CD4-positive, CD25-positive, alpha-beta regulatory T cell (primary cell): ENCODE results near the gene SMCP. TPM values are rescaled to one million over a fixed set of nuclear protein-coding genes. Genes with fewer than 3 reads are reported as not detected.

Experiments
- ATAC-seq, 2 donors: fragments of 150-1000 bp; cut with Tn5 transposase; one replicate each; pipeline ENCODE4 v1.10.0; 2021; ENCODE audit warnings: low read depth in 2 of 2, moderate number of reproducible peaks in 2 of 2, moderate library complexity in 1 of 2
- DNase-seq, 3 donors: peaks; one replicate each; pipeline versions ENCODE4 v3.0.0 to v3.0.0-alpha.2; 2012 to 2022; ENCODE audit warnings: mixed read lengths in 1 of 3
- H3K27ac ChIP-seq: one replicate; pipeline ENCODE4 v1.7.0; 2013; ENCODE audit warnings: mild to moderate bottlenecking, low read length; ENCODE audit not compliant: insufficient read depth, poor library complexity, severe bottlenecking
- H3K27me3 ChIP-seq: one replicate; pipeline ENCODE4 v1.7.0; 2013; ENCODE audit warnings: low read length; ENCODE audit not compliant: control insufficient read depth, insufficient read depth
- H3K36me3 ChIP-seq: one replicate; pipeline ENCODE4 v1.7.0; 2013; ENCODE audit warnings: mild to moderate bottlenecking, low read length, moderate library complexity; ENCODE audit not compliant: control insufficient read depth, insufficient read depth
- H3K4me1 ChIP-seq: 2 replicates; pipeline ENCODE4 v1.7.0; 2013; ENCODE audit warnings: mild to moderate bottlenecking, low read length; ENCODE audit not compliant: insufficient read depth, control insufficient read depth, poor library complexity, severe bottlenecking
- H3K4me3 ChIP-seq: one replicate; pipeline ENCODE4 v1.7.0; 2013; ENCODE audit warnings: low read depth, mild to moderate bottlenecking, low read length, moderate library complexity
- H3K9me3 ChIP-seq, 2 experiments: 1 replicate in 1 of 2; 2 replicates in 1 of 2; pipeline ENCODE4 v1.7.0; 2013; ENCODE audit warnings: low read length in 2 of 2, mild to moderate bottlenecking in 1 of 2, moderate library complexity in 1 of 2; ENCODE audit not compliant: control insufficient read depth in 2 of 2
- H3K27ac Mint-ChIP-seq, 3 donors: one replicate each; pipeline ENCODE4 v1.8.0; 2020 to 2022; ENCODE audit warnings: mild to moderate bottlenecking in 3 of 3, mixed read lengths in 3 of 3, moderate library complexity in 2 of 3
- H3K27me3 Mint-ChIP-seq: one replicate; pipeline ENCODE4 v1.8.0; 2022; ENCODE audit warnings: mild to moderate bottlenecking, mixed read lengths
- H3K36me3 Mint-ChIP-seq: one replicate; pipeline ENCODE4 v1.8.0; 2020; ENCODE audit warnings: mixed read lengths
- H3K4me1 Mint-ChIP-seq, 4 donors: one replicate each; pipeline ENCODE4 v1.8.0; 2020 to 2022; ENCODE audit warnings: mixed read lengths in 4 of 4, mild to moderate bottlenecking in 1 of 4
- H3K4me3 Mint-ChIP-seq, 4 donors: one replicate each; pipeline ENCODE4 v1.8.0; 2020 to 2022; ENCODE audit warnings: mild to moderate bottlenecking in 4 of 4, mixed read lengths in 4 of 4, moderate library complexity in 3 of 4
- H3K9me3 Mint-ChIP-seq, 7 donors: one replicate each; pipeline ENCODE4 v1.8.0; 2020 to 2022; ENCODE audit warnings: mixed read lengths in 7 of 7, mild to moderate bottlenecking in 3 of 7, moderate library complexity in 2 of 7
- polyA plus RNA-seq, 4 donors: library from polyadenylated mRNA; unstranded; fragments of 300-500 nt; fragmentation: Illumina TruSeq; gene quantifications; one replicate each; pipeline ENCODE4 v1.2.3, GENCODE V29; 2021
- total RNA-seq: library from RNA; stranded (reverse); gene quantifications from one replicate; pipeline ENCODE4 v1.2.3, GENCODE V29; 2022

The SMCP gene
- not detected for total RNA-seq
- polyA plus RNA-seq = not detected

GRCh38 chr1:152878042-152878441, at the start of gene SMCP:
Gene SMCP (plus strand): TSS chr1:152878322. CDS start chr1:152884423, 6,101 bp downstream.
- H3K4me1 Mint-ChIP-seq = peaks cover 0 to 2% (median 0%) of the 10 kb centered on the region in 4 donors
- H3K36me3 Mint-ChIP-seq = no peaks in the 10 kb centered on the region
- Histone ChIP-seq H3K27me3 (no peaks in the 10 kb centered on the region), H3K4me3 (no peak within 1 kb of the TSS), H3K36me3 (no peaks in the 10 kb centered on the region), H3K9me3 (no peaks in the 10 kb centered on the region), H3K27ac (no peak within 1 kb of the TSS), H3K4me1 (no peaks in the 10 kb centered on the region)
- DNase-seq (peak in 1 of 3 donors; percentile 11), ATAC-seq (no peak)
- H3K9me3 Mint-ChIP-seq = peaks cover 0 to 4% (median 1%) of the 10 kb centered on the region in 7 donors
- H3K4me3 Mint-ChIP-seq = no peak within 1 kb of the TSS
- H3K27me3 Mint-ChIP-seq = no peaks in the 10 kb centered on the region
- H3K27ac Mint-ChIP-seq = peak within 1 kb of the TSS in 1 of 3 donors; percentile 82

DNA sequence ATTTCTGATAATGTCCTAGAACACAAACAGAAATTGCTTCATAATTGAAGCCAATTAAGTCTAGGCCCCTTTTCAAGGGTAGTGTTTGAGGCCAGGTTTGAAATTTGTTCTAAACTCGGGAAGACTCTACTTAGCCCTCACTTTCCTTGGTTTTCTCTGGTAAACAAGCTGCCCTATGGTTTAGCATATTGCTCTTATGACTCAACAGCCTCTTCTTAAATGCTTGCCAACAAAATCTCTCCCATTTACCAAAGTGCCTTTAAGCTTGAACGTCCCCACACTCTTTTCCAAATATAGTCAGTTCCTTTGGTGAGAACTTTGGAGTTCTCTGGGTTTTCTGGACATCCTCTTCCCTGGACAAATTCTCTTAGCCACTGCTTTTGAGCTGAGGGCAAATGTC, 41.3 kb upstream of the SMCP start:
- H3K9me3 Mint-ChIP-seq = peaks cover 0 to 3% (median 0%) of the 10 kb centered on the region in 7 donors

GRCh38 chr1:152842556-152842955, 35.6 kb upstream of the SMCP start, which contains the start of gene LCE6A:
Gene LCE6A (plus strand): TSS chr1:152842856. CDS start chr1:152843521, 665 bp downstream.
- H3K27me3 ChIP-seq = peaks cover 10% of the 10 kb centered on the region
- H3K36me3 ChIP-seq = no peaks in the 10 kb centered on the region
- H3K4me1 ChIP-seq = no peaks in the 10 kb centered on the region
- H3K27ac ChIP-seq = no peak within 1 kb of the TSS
- no peak within 1 kb of the TSS for H3K27ac Mint-ChIP-seq
- no peaks in the 10 kb centered on the region for H3K36me3 Mint-ChIP-seq
- peaks cover 0 to 3% (median 0%) of the 10 kb centered on the region in 7 donors for H3K9me3 Mint-ChIP-seq
- no peaks in the 10 kb centered on the region for H3K4me1 Mint-ChIP-seq
- H3K9me3 ChIP-seq = no peaks in the 10 kb centered on the region
- no peak within 1 kb of the TSS for H3K4me3 ChIP-seq
- DNase-seq (no peak), ATAC-seq (no peak)
- H3K27me3 Mint-ChIP-seq = peaks cover 27% of the 10 kb centered on the region
- H3K4me3 Mint-ChIP-seq = no peak within 1 kb of the TSS

More for the DNA sequence above, 41.3 kb upstream of the SMCP start:
- Histone ChIP-seq H3K27ac (no peak overlapping the region), H3K9me3 (no peaks in the 10 kb centered on the region), H3K4me3 (no peak overlapping the region), H3K36me3 (no peaks in the 10 kb centered on the region), H3K4me1 (no peaks in the 10 kb centered on the region), H3K27me3 (peaks cover 7% of the 10 kb centered on the region)
- no peaks in the 10 kb centered on the region for H3K4me1 Mint-ChIP-seq
- H3K27ac Mint-ChIP-seq = no peak overlapping the region
- H3K4me3 Mint-ChIP-seq = no peak overlapping the region
- H3K36me3 Mint-ChIP-seq = no peaks in the 10 kb centered on the region
- H3K27me3 Mint-ChIP-seq = peaks cover 27% of the 10 kb centered on the region
- DNase-seq (no peak), ATAC-seq (no peak)

DNA sequence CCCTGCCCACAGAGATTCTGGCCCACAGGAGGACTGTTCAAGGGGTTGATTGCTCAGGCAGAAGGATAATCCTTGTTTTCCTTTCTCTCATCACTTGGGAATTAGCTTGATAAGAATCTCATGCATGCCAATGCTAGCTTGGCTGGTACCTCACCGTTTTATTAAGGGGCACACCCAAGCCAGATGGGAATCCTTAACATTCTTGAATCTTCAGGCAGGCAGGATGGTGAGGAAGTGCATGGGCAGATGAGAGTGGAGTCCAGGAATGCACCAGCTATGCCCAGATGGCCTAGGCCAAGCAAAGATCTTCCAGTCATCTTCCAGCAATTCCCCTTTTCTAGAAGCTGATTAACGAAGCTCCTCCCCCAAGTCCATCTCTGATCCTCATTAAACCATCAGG, 22.5 kb upstream of the SMCP start:
- DNase-seq = no peak
- H3K27me3 Mint-ChIP-seq = peaks cover 5% of the 10 kb centered on the region
- H3K4me3 Mint-ChIP-seq = no peak overlapping the region
- H3K27me3 ChIP-seq = no peaks in the 10 kb centered on the region
- no peaks in the 10 kb centered on the region for H3K4me1 ChIP-seq
- ATAC-seq = no peak
- H3K4me1 Mint-ChIP-seq = no peaks in the 10 kb centered on the region
- H3K9me3 ChIP-seq = no peaks in the 10 kb centered on the region
- peaks cover 0 to 3% (median 0%) of the 10 kb centered on the region in 7 donors for H3K9me3 Mint-ChIP-seq
- H3K27ac ChIP-seq = no peak overlapping the region
- no peak overlapping the region for H3K27ac Mint-ChIP-seq
- H3K4me3 ChIP-seq = no peak overlapping the region
- H3K36me3 ChIP-seq = no peaks in the 10 kb centered on the region
- H3K36me3 Mint-ChIP-seq = no peaks in the 10 kb centered on the region

DNA sequence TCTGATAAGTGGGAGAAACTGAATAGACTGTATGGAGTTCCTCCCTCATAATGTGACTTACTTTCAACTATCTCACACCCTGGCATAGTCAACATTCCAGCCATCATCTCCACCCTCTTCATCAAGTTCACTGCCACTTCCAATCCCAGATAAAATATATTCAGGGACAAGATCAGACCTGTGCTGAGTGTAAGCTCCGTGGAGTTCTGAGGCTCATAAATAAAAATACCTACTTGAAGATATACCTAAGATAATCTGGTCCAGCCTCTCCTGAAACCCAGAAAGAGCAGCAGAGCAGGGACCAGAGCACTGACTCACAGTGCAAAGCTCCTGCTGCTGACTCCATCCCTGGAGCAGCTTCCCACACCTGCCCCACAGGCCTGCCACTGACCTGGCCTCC, 20.1 kb upstream of the SMCP start:
- Mint-ChIP-seq H3K27me3 (peaks cover 6% of the 10 kb centered on the region), H3K4me1 (no peaks in the 10 kb centered on the region), H3K36me3 (no peaks in the 10 kb centered on the region), H3K27ac (no peak overlapping the region), H3K4me3 (no peak overlapping the region), H3K9me3 (peaks cover 0 to 3% (median 0%) of the 10 kb centered on the region in 7 donors)
- Histone ChIP-seq H3K36me3 (no peaks in the 10 kb centered on the region), H3K4me3 (no peak overlapping the region), H3K9me3 (no peaks in the 10 kb centered on the region), H3K4me1 (no peaks in the 10 kb centered on the region), H3K27ac (no peak overlapping the region), H3K27me3 (no peaks in the 10 kb centered on the region)
- ATAC-seq (no peak), DNase-seq (no peak)

GRCh38 chr1:152859696-152860095, 18.4 kb upstream of the SMCP start, which contains the start of gene LCE7A:
Gene LCE7A (plus strand): TSS chr1:152859996. CDS start chr1:152860698, 702 bp downstream.
- peaks cover 6% of the 10 kb centered on the region for H3K27me3 Mint-ChIP-seq
- DNase-seq (no peak), ATAC-seq (no peak)
- H3K36me3 Mint-ChIP-seq = no peaks in the 10 kb centered on the region
- H3K9me3 Mint-ChIP-seq = peaks cover 0 to 1% (median 0%) of the 10 kb centered on the region in 7 donors
- no peak within 1 kb of the TSS for H3K4me3 Mint-ChIP-seq
- no peaks in the 10 kb centered on the region for H3K4me1 Mint-ChIP-seq
- no peaks in the 10 kb centered on the region for H3K4me1 ChIP-seq
- H3K9me3 ChIP-seq = no peaks in the 10 kb centered on the region
- H3K4me3 ChIP-seq = no peak within 1 kb of the TSS
- peaks cover 5% of the 10 kb centered on the region for H3K27me3 ChIP-seq
- H3K36me3 ChIP-seq = no peaks in the 10 kb centered on the region
- no peak within 1 kb of the TSS for H3K27ac Mint-ChIP-seq
- no peak within 1 kb of the TSS for H3K27ac ChIP-seq

GRCh38 chr1:152860129-152860528, 18.0 kb upstream of the SMCP start:
- Mint-ChIP-seq H3K36me3 (no peaks in the 10 kb centered on the region), H3K4me1 (no peaks in the 10 kb centered on the region), H3K9me3 (peaks cover 0 to 1% (median 0%) of the 10 kb centered on the region in 7 donors), H3K27ac (no peak overlapping the region), H3K4me3 (no peak overlapping the region), H3K27me3 (peaks cover 6% of the 10 kb centered on the region)
- Histone ChIP-seq H3K4me3 (no peak overlapping the region), H3K27ac (no peak overlapping the region), H3K27me3 (peaks cover 5% of the 10 kb centered on the region), H3K4me1 (no peaks in the 10 kb centered on the region), H3K36me3 (no peaks in the 10 kb centered on the region), H3K9me3 (no peaks in the 10 kb centered on the region)
- ATAC-seq (no peak), DNase-seq (no peak)

GRCh38 chr1:152861374-152861773, 16.7 kb upstream of the SMCP start:
- Mint-ChIP-seq H3K9me3 (no peaks in the 10 kb centered on the region), H3K27me3 (peaks cover 6% of the 10 kb centered on the region), H3K4me3 (no peak overlapping the region), H3K36me3 (no peaks in the 10 kb centered on the region), H3K4me1 (no peaks in the 10 kb centered on the region), H3K27ac (no peak overlapping the region)
- DNase-seq (no peak), ATAC-seq (no peak)
- peaks cover 7% of the 10 kb centered on the region for H3K27me3 ChIP-seq
- H3K36me3 ChIP-seq = no peaks in the 10 kb centered on the region
- no peaks in the 10 kb centered on the region for H3K9me3 ChIP-seq
- H3K27ac ChIP-seq = no peak overlapping the region
- no peaks in the 10 kb centered on the region for H3K4me1 ChIP-seq
- no peak overlapping the region for H3K4me3 ChIP-seq
